NAMALWA (cell line): ENCODE results near the gene EXOC2.

Experiments
- DNase-seq: peaks from one replicate; pipeline ENCODE4 v3.0.0-alpha.2; 2015; ENCODE audit warnings: low spot score

Gene EXOC2

GRCh38 chr6:470051-470900 lies 222.7 kb downstream of the EXOC2 start:
- DNase-seq, result no peak

DNA sequence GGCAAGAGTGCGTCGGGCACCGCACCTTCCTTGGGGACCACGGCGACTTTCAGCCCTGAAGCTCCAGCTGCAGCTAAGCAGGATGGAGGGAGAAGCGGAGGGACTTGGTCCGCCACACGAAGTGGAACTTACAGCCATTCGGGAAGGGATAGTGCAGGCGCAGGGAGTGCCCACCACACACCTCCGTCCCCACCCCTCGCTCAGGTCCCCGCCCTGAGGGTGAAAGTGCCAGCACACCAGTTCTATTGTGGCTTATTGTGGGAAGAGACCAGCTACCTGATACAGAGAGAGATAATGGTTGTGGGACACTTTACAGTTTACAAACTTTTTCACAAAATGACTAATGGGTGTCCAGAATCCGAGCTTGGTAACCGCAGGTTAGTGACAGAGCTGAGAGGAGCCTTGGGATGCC lies 225.3 kb downstream of the EXOC2 start:
- no peak for DNase-seq

- no peak for DNase-seq
Observed at GRCh38 chr6:467111-467510, 225.8 kb downstream of the EXOC2 start.

DNA sequence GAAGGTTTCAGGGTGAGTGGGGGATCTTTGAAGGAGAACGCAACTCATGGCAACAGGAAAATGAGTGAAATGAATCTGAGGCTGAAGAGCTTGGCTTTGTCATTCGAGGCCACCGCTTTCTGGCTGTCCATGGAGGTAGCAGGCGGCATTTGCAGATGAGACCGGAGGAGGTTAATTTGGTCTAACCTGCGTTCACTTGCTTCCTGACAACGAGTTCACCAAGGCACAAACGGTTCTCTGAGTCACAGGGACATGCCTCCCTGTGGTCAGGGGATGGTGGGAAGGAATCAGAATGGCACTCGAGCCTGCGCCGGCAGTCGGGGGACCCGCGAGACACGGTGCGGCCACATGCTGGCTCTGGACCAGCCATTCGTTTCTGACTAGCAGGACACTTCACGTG lies 226.4 kb downstream of the EXOC2 start:
- DNase-seq, result no peak

- DNase-seq, result no peak
Observed at GRCh38 chr6:465531-466348, 227.2 kb downstream of the EXOC2 start.

GRCh38 chr6:456887-457286 lies 236.1 kb downstream of the EXOC2 start:
- no peak for DNase-seq

- no peak for DNase-seq
Observed at GRCh38 chr6:456358-456867, 236.5 kb downstream of the EXOC2 start.

GRCh38 chr6:455835-456234 lies 237.1 kb downstream of the EXOC2 start:
- no peak for DNase-seq

DNA sequence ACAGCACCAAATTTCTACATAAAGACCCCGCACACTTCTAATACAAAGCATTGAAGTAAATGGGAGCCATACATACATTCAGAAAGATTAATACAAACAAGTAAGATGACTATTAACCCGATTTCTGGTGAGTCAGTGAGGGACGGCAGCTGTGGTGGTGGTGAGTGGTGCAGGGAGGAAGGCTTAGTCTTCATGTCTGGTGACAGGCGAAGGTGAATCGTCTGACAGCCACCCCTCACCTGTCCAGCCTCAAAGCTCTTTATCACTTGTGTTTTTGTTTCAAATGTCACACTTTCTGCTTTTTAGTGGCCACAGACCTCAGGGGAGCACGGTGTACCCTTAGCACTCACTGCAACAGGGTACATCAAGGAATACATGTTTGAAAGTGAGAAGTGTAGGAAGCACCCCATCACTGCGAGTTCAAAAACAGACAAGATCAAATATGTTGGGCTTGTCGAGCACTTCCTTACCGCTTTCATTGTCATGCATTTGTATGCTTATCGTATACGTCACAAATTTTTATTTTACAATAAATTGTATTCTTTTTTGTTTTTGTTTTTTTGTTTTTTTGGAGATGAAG lies 237.8 kb downstream of the EXOC2 start:
- no peak for DNase-seq

- no peak for DNase-seq
Observed at GRCh38 chr6:454148-454991, 238.6 kb downstream of the EXOC2 start.

DNA sequence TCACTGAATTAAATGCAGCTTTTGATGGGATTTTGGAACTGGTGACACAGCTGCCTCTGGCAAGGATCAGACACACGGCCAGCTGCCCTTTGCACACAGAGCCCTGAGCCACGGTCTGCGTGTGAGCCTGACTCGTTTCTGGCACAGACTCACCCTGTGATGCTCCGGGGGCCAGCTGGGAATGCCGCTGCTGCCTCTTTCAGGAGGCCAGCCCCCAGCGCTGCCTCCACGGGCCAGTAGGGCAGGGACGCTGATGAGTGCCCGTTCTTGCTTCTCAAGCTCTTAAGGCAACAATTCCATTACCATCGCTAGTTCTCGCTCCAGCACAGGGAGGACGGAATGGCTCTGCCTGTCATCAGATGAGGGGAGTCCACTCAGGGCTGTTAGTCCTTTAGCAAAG lies 239.8 kb downstream of the EXOC2 start:
- DNase-seq, result no peak

- no peak for DNase-seq
Observed at GRCh38 chr6:452301-453067, 240.5 kb downstream of the EXOC2 start.

DNA sequence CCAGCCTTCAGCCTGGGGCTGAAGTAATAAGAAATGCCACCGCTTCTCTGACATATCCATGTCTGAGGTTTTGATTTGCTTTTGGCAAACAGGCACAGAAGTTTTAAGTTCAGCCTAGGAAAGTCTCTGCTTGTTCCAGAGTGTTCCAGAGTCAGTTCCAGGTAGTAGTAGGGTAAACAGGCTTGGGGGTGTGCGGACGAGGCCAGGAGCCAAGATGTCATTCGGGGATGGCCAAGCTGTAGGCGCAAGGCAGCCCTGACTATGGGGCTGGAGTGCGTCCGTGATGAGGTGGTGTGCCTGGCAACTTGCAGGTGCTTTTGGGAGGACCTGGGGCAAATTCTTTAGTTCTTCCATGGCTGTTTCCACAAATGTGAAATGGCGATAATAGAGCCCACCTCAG lies 241.1 kb downstream of the EXOC2 start:
- DNase-seq, result no peak

DNA sequence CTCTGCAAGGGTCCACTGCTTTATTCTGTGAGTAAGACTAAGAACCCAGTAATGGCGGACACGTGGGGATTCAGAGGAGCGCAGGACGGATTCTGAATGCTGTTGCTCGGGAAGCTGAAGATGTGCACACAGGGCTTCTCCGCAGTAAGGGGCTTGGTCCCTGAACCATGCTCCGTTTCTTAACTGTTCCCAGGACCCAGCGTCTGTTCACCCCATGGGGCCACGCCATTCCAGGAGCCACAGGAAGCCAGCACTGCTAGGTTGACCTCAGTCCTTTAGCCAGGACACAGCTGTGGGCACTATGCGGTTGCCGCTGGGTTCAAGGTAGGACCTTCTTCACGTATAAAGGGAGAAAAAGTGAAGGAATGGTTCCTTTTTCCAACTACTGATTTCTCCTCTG lies 241.6 kb downstream of the EXOC2 start:
- DNase-seq, result no peak

GRCh38 chr6:449486-450419 lies 243.2 kb downstream of the EXOC2 start:
- no peak for DNase-seq

- no peak for DNase-seq
Observed at GRCh38 chr6:449057-449430, 243.9 kb downstream of the EXOC2 start.

DNA sequence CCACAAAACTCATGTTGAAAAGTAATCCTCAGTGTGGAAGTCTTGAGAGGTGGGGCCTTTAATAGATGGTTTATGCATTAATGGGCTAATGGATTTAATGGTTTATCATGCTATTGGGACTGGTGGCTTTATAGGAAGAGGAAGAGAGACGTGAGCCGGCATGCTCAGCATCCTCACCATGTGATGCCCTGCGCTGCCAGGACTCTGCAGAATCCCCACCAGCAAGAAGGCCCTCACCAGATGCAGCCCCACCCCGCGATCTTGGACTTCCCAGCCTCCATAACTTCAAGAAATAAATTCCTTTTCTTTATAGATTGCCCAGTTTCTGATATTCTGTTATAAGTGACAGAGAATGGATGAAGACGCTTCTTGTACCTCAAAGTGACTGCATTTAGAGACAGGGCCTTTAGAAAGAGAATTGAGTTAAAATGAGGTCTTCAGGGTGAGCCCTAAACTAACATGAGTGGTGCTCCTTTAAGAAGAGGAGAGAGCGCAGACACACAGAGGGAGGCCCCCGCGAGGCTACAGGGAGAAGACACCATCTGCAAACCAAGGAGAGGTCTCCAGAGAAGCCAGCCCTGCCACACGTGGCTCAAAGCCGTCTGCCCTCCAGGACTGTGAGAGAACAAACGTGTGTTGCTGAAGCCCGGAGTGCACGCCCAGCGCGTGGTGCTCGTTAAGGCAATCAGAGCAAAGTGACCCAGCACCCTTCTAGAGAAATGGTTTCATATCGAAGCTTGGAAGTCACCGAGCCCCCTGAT lies 244.5 kb downstream of the EXOC2 start:
- no peak for DNase-seq

DNA sequence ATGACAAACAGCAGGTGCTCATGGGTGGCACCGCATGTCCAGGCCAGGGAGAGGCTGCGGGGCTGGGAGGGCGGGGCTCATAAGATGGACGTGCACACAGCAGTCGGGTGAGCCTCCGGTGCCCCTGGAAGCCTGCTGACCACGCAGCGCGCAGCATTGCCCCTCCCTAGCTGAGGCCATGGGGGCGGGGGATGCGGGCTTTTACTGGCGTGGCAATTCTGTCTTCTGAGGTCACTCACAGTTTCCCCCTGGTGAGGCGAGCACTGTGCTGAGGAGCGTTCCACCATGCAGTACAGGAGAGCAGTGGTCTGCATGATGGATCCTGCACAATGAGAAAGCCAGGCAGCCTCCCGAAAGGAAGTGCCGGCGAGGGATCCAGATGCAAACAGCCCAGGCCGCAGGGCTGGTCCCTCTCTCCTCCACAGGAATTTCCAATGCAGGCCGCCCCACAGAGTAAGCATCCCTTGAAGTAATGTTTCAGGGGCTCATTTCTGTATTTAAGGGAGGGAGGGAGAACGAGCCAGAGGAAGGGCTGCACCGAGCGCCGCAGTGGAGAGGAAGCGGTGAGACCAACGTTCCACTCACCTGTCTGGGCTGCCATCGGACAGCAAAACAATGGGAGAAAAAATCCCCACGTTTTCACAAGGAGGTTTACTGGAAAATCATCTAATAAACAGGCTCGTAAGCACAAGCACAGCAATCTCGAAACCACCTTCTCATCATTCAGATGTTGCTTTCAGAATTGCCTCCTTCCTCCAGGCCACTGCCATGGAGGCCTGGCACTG lies 245.4 kb downstream of the EXOC2 start:
- no peak for DNase-seq
